SU-DHL-6 (cell line): Measurements from ENCODE around the gene USP11.

Experiments used
- CTCF ChIP-seq: fragments of 200-600 bp; sonication (generic); IDR thresholded peaks from one replicate; pipeline ENCODE4 v1.5.1; 2017; ENCODE audit warnings: antibody characterized with exemption, mild to moderate bottlenecking, low read length, moderate library complexity; ENCODE audit not compliant: insufficient read depth, poor library complexity, severe bottlenecking
- EZH2phosphoT487 ChIP-seq: fragments of 200-600 bp; sonication (generic), shearing (Covaris generic); conservative IDR thresholded peaks from 2 replicates; pipeline ENCODE4 v1.6.1; 2018; ENCODE audit warnings: mild to moderate bottlenecking, antibody characterized with exemption, low read length, moderate library complexity, mixed read lengths

- TF ChIP-seq CTCF: no peak
- no peak for TF ChIP-seq EZH2phosphoT487
Observed at GRCh38 chrX:47218920-47219815, 13.6 kb upstream of the USP11 start.
